HG03045 (cell line): ENCODE data around the gene CCDC92.

Experiments used
- ATAC-seq: cut with Tn5 transposase; IDR thresholded peaks from one replicate; pipeline ENCODE4 v1.9.1; 2021; ENCODE audit warnings: mild to moderate bottlenecking, moderate library complexity; ENCODE audit not compliant: unreplicated experiment

Gene CCDC92

GRCh38 chr12:123972457-123973401, at the start of gene CCDC92, which contains the start of gene ZNF664:
CCDC92 (minus strand) TSS chr12:123972831; CDS start chr12:123944305, 28,526 bp downstream.
ZNF664 (plus strand) TSS chr12:123973215; CDS start chr12:124012145, 38,930 bp downstream.
- peak; percentile 84 for ATAC-seq

GRCh38 chr12:124022161-124022560, 49.5 kb upstream of the CCDC92 start:
- no peak for ATAC-seq

GRCh38 chr12:124021007-124021406, 48.4 kb upstream of the CCDC92 start:
- ATAC-seq, result no peak

- ATAC-seq, result no peak
Measured at GRCh38 chr12:124020514-124020949, 47.9 kb upstream of the CCDC92 start.

GRCh38 chr12:124019115-124019514, 46.5 kb upstream of the CCDC92 start:
- ATAC-seq, result no peak

GRCh38 chr12:124018539-124018938, 45.9 kb upstream of the CCDC92 start:
- no peak for ATAC-seq

- no peak for ATAC-seq
Measured at GRCh38 chr12:124017064-124017463, 44.4 kb upstream of the CCDC92 start.

GRCh38 chr12:124015494-124016461, 43.1 kb upstream of the CCDC92 start:
- ATAC-seq, result no peak

- ATAC-seq, result no peak
Measured at GRCh38 chr12:124013073-124013472, 40.4 kb upstream of the CCDC92 start.

- no peak for ATAC-seq
Measured at GRCh38 chr12:124011435-124012115, 38.9 kb upstream of the CCDC92 start.

- no peak for ATAC-seq
Measured at GRCh38 chr12:124010687-124011086, 38.1 kb upstream of the CCDC92 start.

GRCh38 chr12:124009781-124010180, 37.1 kb upstream of the CCDC92 start:
- no peak for ATAC-seq

GRCh38 chr12:124008595-124008994, 36.0 kb upstream of the CCDC92 start:
- ATAC-seq, result no peak

GRCh38 chr12:124007826-124008570, 35.4 kb upstream of the CCDC92 start:
- ATAC-seq, result no peak

GRCh38 chr12:124006846-124007713, 34.4 kb upstream of the CCDC92 start:
- ATAC-seq, result no peak

- ATAC-seq, result no peak
Measured at GRCh38 chr12:124006085-124006845, 33.6 kb upstream of the CCDC92 start.

GRCh38 chr12:124004233-124004875, 31.7 kb upstream of the CCDC92 start:
- ATAC-seq, result no peak

GRCh38 chr12:124002654-124003053, 30.0 kb upstream of the CCDC92 start:
- no peak for ATAC-seq
